Cardiac fibroblast (primary cell): ENCODE data around the gene DMRT3.
"Not testable (repeated sequence)": the region's sequence is repeated elsewhere in the genome, so short reads cannot be mapped to it uniquely, and the experiment has no call there.

Experiments used
- DNase-seq, 2 donors: peaks; one replicate each; pipeline versions ENCODE4 v3.0.0 to v3.0.0-alpha.2; 2010; ENCODE audit warnings: low read depth in 2 of 2
- H3K4me3 ChIP-seq, 2 donors: replicated peaks in 1 of 2; 1 replicate in 1 of 2; 2 replicates in 1 of 2; pipeline ENCODE4 v1.5.1; 2011; ENCODE audit warnings: low read depth in 2 of 2, low read length in 2 of 2, mild to moderate bottlenecking in 2 of 2, moderate library complexity in 1 of 2
- CTCF ChIP-seq: IDR thresholded peaks from one replicate; pipeline ENCODE4 v1.5.1; 2011; ENCODE audit warnings: low read depth, mild to moderate bottlenecking, low read length, inconsistent platforms

DMRT3 gene

GRCh38 chr9:981491-981898 is 5.0 kb downstream of the DMRT3 start:
- H3K4me3 ChIP-seq = no peak overlapping the region
- no peak for DNase-seq
- no peak for TF ChIP-seq CTCF

- no peak overlapping the region for H3K4me3 ChIP-seq
- TF ChIP-seq CTCF = no peak
- DNase-seq = no peak
Observed at GRCh38 chr9:982394-983230, 6.2 kb downstream of the DMRT3 start.

- no peak for DNase-seq
- no peak overlapping the region for H3K4me3 ChIP-seq
- no peak for TF ChIP-seq CTCF
Observed at GRCh38 chr9:994005-994404, 17.6 kb downstream of the DMRT3 start.

- no peak for TF ChIP-seq CTCF
- H3K4me3 ChIP-seq = no peak overlapping the region
- no peak for DNase-seq
Observed at GRCh38 chr9:995192-995591, 18.7 kb downstream of the DMRT3 start.

- peak in 1 of 2 donors; percentile 25 for DNase-seq
- no peak overlapping the region for H3K4me3 ChIP-seq
- no peak for TF ChIP-seq CTCF
Observed at GRCh38 chr9:995781-996180, 19.3 kb downstream of the DMRT3 start.

- TF ChIP-seq CTCF = peak; percentile 7
- not testable (repeated sequence) for DNase-seq, H3K4me3 ChIP-seq
Observed at GRCh38 chr9:998299-999110, 22.1 kb downstream of the DMRT3 start.
